Measurements from ENCODE around the gene FGL2. TPM values are rescaled to one million over a fixed set of nuclear protein-coding genes. Genes with fewer than 3 reads are reported as not detected.
"Not testable (repeated sequence)": the region's sequence is repeated elsewhere in the genome, so short reads cannot be mapped to it uniquely, and the experiment has no call there.

The FGL2 gene
- polyA plus RNA-seq, 4 donors: 7.4 to 38.0 (median 18.1) TPM

- peaks cover 0 to 12% (median 1%) of the 10 kb centered on the region in 3 donors for H3K4me1 ChIP-seq (ENCODE audit: control insufficient read depth in 3 of 3, insufficient read depth in 2 of 3, low read depth in 1 of 3, low read length in 2 of 3)
- no peak overlapping the region for H3K4me3 ChIP-seq (ENCODE audit: low read depth in 1 of 3, low read length in 3 of 3)
- H3K36me3 ChIP-seq (ENCODE audit: control insufficient read depth in 3 of 3, insufficient read depth in 2 of 3, low read depth in 1 of 3, low read length in 3 of 3): peaks cover 0 to 2% (median 0%) of the 10 kb centered on the region in 3 donors
- H3K9me3 ChIP-seq (ENCODE audit: control insufficient read depth in 2 of 2, insufficient read depth in 1 of 2, low read depth in 1 of 2, low read length in 1 of 2): no peaks in the 10 kb centered on the region
- peak in 1 of 2 donors; percentile 44 for DNase-seq
- H3K27ac ChIP-seq (ENCODE audit: low read depth in 1 of 3, low read length in 2 of 3): peak overlapping the region in 2 of 3 donors; percentile 27 to 45
- no peaks in the 10 kb centered on the region for H3K27me3 ChIP-seq (ENCODE audit: control insufficient read depth in 3 of 3, insufficient read depth in 3 of 3, low read length in 3 of 3)
- FAIRE-seq: no peak
- 79 to 84% (median 80%) methylated on average over 6 of the region's 6 CpGs for WGBS, 3 donors
These were observed 44.8 kb upstream of the FGL2 start for GRCh38 chr7:77244222-77244934.

GRCh38 chr7:77242554-77242953 lies 42.9 kb upstream of the FGL2 start:
- H3K9me3 ChIP-seq (ENCODE audit: control insufficient read depth in 2 of 2, insufficient read depth in 1 of 2, low read depth in 1 of 2, low read length in 1 of 2): no peaks in the 10 kb centered on the region
- H3K27ac ChIP-seq (ENCODE audit: low read depth in 1 of 3, low read length in 2 of 3): peak overlapping the region in 1 of 3 donors; percentile 18
- H3K27me3 ChIP-seq (ENCODE audit: control insufficient read depth in 3 of 3, insufficient read depth in 3 of 3, low read length in 3 of 3): no peaks in the 10 kb centered on the region
- H3K4me3 ChIP-seq (ENCODE audit: low read depth in 1 of 3, low read length in 3 of 3): no peak overlapping the region
- peaks cover 0 to 2% (median 0%) of the 10 kb centered on the region in 3 donors for H3K36me3 ChIP-seq (ENCODE audit: control insufficient read depth in 3 of 3, insufficient read depth in 2 of 3, low read depth in 1 of 3, low read length in 3 of 3)
- DNase-seq (no peak), FAIRE-seq (no peak)
- H3K4me1 ChIP-seq (ENCODE audit: control insufficient read depth in 3 of 3, insufficient read depth in 2 of 3, low read depth in 1 of 3, low read length in 2 of 3): peaks cover 0 to 12% (median 1%) of the 10 kb centered on the region in 3 donors
- WGBS, 3 donors: 53 to 88% (median 79%) methylated on average over 2 of the region's 2 CpGs

- Histone ChIP-seq H3K4me3 (ENCODE audit: low read depth in 1 of 3, low read length in 3 of 3) (no peak overlapping the region), H3K36me3 (ENCODE audit: control insufficient read depth in 3 of 3, insufficient read depth in 2 of 3, low read depth in 1 of 3, low read length in 3 of 3) (peaks cover 0 to 3% (median 2%) of the 10 kb centered on the region in 3 donors), H3K9me3 (ENCODE audit: control insufficient read depth in 2 of 2, insufficient read depth in 1 of 2, low read depth in 1 of 2, low read length in 1 of 2) (no peaks in the 10 kb centered on the region), H3K4me1 (ENCODE audit: control insufficient read depth in 3 of 3, insufficient read depth in 2 of 3, low read depth in 1 of 3, low read length in 2 of 3) (peaks cover 0 to 12% (median 1%) of the 10 kb centered on the region in 3 donors), H3K27ac (ENCODE audit: low read depth in 1 of 3, low read length in 2 of 3) (peak overlapping the region in 1 of 3 donors; percentile 18), H3K27me3 (ENCODE audit: control insufficient read depth in 3 of 3, insufficient read depth in 3 of 3, low read length in 3 of 3) (no peaks in the 10 kb centered on the region)
- FAIRE-seq (no peak), DNase-seq (no peak)
- 86 to 93% (median 92%) methylated on average over 2 of the region's 2 CpGs for WGBS, 3 donors
These were observed 42.4 kb upstream of the FGL2 start for GRCh38 chr7:77242068-77242467.

DNA sequence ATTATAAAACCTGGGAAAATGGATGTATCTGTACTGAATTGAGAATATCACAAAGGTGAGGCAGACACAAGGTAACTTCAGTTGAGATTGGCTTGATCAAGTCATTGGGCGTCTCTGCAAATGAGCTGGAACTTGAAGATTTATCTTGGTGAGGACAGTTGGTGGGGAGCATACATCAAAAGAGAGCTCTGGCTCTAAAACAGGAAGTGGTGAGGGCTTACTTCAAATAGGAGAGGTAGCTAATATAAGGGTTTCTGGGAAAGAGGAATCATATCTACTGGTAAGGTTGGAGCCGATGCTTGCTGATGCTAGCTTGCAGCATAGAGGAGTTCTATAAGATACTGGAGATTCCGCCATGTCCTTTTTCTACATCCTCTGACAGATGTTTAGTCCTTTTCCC lies 39.9 kb upstream of the FGL2 start:
- Histone ChIP-seq H3K27ac (ENCODE audit: low read depth in 1 of 3, low read length in 2 of 3) (no peak overlapping the region), H3K27me3 (ENCODE audit: control insufficient read depth in 3 of 3, insufficient read depth in 3 of 3, low read length in 3 of 3) (no peaks in the 10 kb centered on the region), H3K9me3 (ENCODE audit: control insufficient read depth in 2 of 2, insufficient read depth in 1 of 2, low read depth in 1 of 2, low read length in 1 of 2) (no peaks in the 10 kb centered on the region), H3K4me1 (ENCODE audit: control insufficient read depth in 3 of 3, insufficient read depth in 2 of 3, low read depth in 1 of 3, low read length in 2 of 3) (peaks cover 0 to 8% (median 1%) of the 10 kb centered on the region in 3 donors), H3K36me3 (ENCODE audit: control insufficient read depth in 3 of 3, insufficient read depth in 2 of 3, low read depth in 1 of 3, low read length in 3 of 3) (peaks cover 0 to 3% (median 2%) of the 10 kb centered on the region in 3 donors), H3K4me3 (ENCODE audit: low read depth in 1 of 3, low read length in 3 of 3) (no peak overlapping the region)
- WGBS, 3 donors: 87 to 94% (median 88%) methylated on average over 3 of the region's 3 CpGs
- FAIRE-seq (no peak), DNase-seq (no peak)

DNA sequence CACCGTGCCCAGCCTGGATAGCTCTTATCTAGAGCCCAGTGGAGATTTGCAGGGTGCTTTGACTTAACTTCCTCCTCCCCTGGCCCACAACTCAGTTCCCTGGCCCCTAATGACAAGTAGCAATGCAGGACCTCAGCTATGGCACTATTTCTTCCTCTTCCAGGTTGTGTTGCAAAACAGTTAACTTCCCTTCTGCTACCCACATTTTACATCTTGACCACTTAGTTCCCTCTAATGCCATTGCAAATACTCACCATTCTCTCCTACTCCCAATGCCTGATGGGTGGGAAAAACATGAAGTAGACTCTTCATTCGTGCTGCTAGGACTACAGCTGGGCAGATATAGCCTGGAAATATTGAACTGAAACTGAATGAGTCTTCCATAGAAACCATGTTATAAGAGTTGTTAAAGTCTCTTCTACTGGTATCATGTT lies 39.1 kb upstream of the FGL2 start:
- Histone ChIP-seq H3K36me3 (ENCODE audit: control insufficient read depth in 3 of 3, insufficient read depth in 2 of 3, low read depth in 1 of 3, low read length in 3 of 3) (peaks cover 0 to 3% (median 2%) of the 10 kb centered on the region in 3 donors), H3K27ac (ENCODE audit: low read depth in 1 of 3, low read length in 2 of 3) (no peak overlapping the region), H3K27me3 (ENCODE audit: control insufficient read depth in 3 of 3, insufficient read depth in 3 of 3, low read length in 3 of 3) (no peaks in the 10 kb centered on the region), H3K4me1 (ENCODE audit: control insufficient read depth in 3 of 3, insufficient read depth in 2 of 3, low read depth in 1 of 3, low read length in 2 of 3) (peaks cover 0 to 8% (median 1%) of the 10 kb centered on the region in 3 donors), H3K9me3 (ENCODE audit: control insufficient read depth in 2 of 2, insufficient read depth in 1 of 2, low read depth in 1 of 2, low read length in 1 of 2) (no peaks in the 10 kb centered on the region), H3K4me3 (ENCODE audit: low read depth in 1 of 3, low read length in 3 of 3) (no peak overlapping the region)
- 86 to 97% (median 94%) methylated on average over 2 of the region's 2 CpGs for WGBS, 3 donors
- no peak for DNase-seq
- FAIRE-seq: no peak

GRCh38 chr7:77235276-77235675 lies 35.7 kb upstream of the FGL2 start:
- no peaks in the 10 kb centered on the region for H3K27me3 ChIP-seq (ENCODE audit: control insufficient read depth in 3 of 3, insufficient read depth in 3 of 3, low read length in 3 of 3)
- H3K36me3 ChIP-seq (ENCODE audit: control insufficient read depth in 3 of 3, insufficient read depth in 2 of 3, low read depth in 1 of 3, low read length in 3 of 3): peaks cover 0 to 3% (median 0%) of the 10 kb centered on the region in 3 donors
- H3K9me3 ChIP-seq (ENCODE audit: control insufficient read depth in 2 of 2, insufficient read depth in 1 of 2, low read depth in 1 of 2, low read length in 1 of 2): no peaks in the 10 kb centered on the region
- FAIRE-seq: no peak
- no peak overlapping the region for H3K27ac ChIP-seq (ENCODE audit: low read depth in 1 of 3, low read length in 2 of 3)
- no peak for DNase-seq
- H3K4me3 ChIP-seq (ENCODE audit: low read depth in 1 of 3, low read length in 3 of 3): no peak overlapping the region
- WGBS, 3 donors: 95 to 99% (median 96%) methylated on average over 2 of the region's 2 CpGs
- no peaks in the 10 kb centered on the region for H3K4me1 ChIP-seq (ENCODE audit: control insufficient read depth in 3 of 3, insufficient read depth in 2 of 3, low read depth in 1 of 3, low read length in 2 of 3)

DNA sequence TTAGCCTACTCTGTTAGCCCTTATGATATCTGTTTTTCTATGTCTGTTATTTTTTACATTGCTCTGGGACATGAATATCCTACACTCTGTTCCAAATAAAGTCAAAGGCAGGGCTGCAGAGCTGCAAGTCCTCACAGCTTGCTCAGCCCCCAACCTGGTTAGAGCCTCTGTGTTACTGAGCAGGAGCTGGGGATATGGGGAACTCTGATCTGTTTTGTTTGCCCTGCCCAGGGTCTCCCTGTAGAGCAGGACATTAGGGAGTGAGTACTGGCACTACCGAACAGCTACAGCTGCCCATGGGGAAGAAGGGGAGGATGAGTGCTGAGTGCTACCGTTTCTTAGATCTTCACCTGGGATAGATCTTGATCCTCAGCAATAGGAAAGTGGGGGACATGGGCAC lies 32.8 kb upstream of the FGL2 start:
- no peaks in the 10 kb centered on the region for H3K4me1 ChIP-seq (ENCODE audit: control insufficient read depth in 3 of 3, insufficient read depth in 2 of 3, low read depth in 1 of 3, low read length in 2 of 3)
- no peak for FAIRE-seq
- H3K27ac ChIP-seq (ENCODE audit: low read depth in 1 of 3, low read length in 2 of 3): no peak overlapping the region
- DNase-seq: no peak
- no peak overlapping the region for H3K4me3 ChIP-seq (ENCODE audit: low read depth in 1 of 3, low read length in 3 of 3)
- no peaks in the 10 kb centered on the region for H3K9me3 ChIP-seq (ENCODE audit: control insufficient read depth in 2 of 2, insufficient read depth in 1 of 2, low read depth in 1 of 2, low read length in 1 of 2)
- WGBS, 3 donors: 94 to 97% (median 94%) methylated on average over 2 of the region's 2 CpGs
- no peaks in the 10 kb centered on the region for H3K27me3 ChIP-seq (ENCODE audit: control insufficient read depth in 3 of 3, insufficient read depth in 3 of 3, low read length in 3 of 3)
- peaks cover 0 to 3% (median 0%) of the 10 kb centered on the region in 3 donors for H3K36me3 ChIP-seq (ENCODE audit: control insufficient read depth in 3 of 3, insufficient read depth in 2 of 3, low read depth in 1 of 3, low read length in 3 of 3)

GRCh38 chr7:77228795-77229194 lies 29.2 kb upstream of the FGL2 start:
- not testable (repeated sequence) for H3K9me3 ChIP-seq (ENCODE audit: control insufficient read depth in 2 of 2, insufficient read depth in 1 of 2, low read depth in 1 of 2, low read length in 1 of 2); H3K27ac ChIP-seq (ENCODE audit: low read depth in 1 of 3, low read length in 2 of 3); DNase-seq; H3K27me3 ChIP-seq (ENCODE audit: control insufficient read depth in 3 of 3, insufficient read depth in 3 of 3, low read length in 3 of 3); H3K36me3 ChIP-seq (ENCODE audit: control insufficient read depth in 3 of 3, insufficient read depth in 2 of 3, low read depth in 1 of 3, low read length in 3 of 3); FAIRE-seq; H3K4me3 ChIP-seq (ENCODE audit: low read depth in 1 of 3, low read length in 3 of 3); H3K4me1 ChIP-seq (ENCODE audit: control insufficient read depth in 3 of 3, insufficient read depth in 2 of 3, low read depth in 1 of 3, low read length in 2 of 3)
